Femur (tissue), 1 donor: ENCODE results near the gene OXCT1.
"Not testable (repeated sequence)": the region's sequence is repeated elsewhere in the genome, so short reads cannot be mapped to it uniquely, and the experiment has no call there.

Source experiments
- DNase-seq: peaks from one replicate; pipeline ENCODE4 v3.0.0-alpha.2; 2017

Gene OXCT1

GRCh38 chr5:41821051-41821450, 49.2 kb downstream of the OXCT1 start:
- no peak for DNase-seq

GRCh38 chr5:41820150-41820549, 50.1 kb downstream of the OXCT1 start:
- DNase-seq: no peak

- no peak for DNase-seq
Measured at GRCh38 chr5:41817625-41818301, 52.5 kb downstream of the OXCT1 start.

GRCh38 chr5:41815663-41816229, 54.5 kb downstream of the OXCT1 start:
- no peak for DNase-seq

GRCh38 chr5:41815261-41815660, 55.0 kb downstream of the OXCT1 start:
- DNase-seq: no peak

- not testable (repeated sequence) for DNase-seq
Measured at GRCh38 chr5:41814306-41814705, 55.9 kb downstream of the OXCT1 start.

GRCh38 chr5:41812156-41812555, 58.1 kb downstream of the OXCT1 start:
- no peak for DNase-seq

- no peak for DNase-seq
Measured at GRCh38 chr5:41809128-41809527, 61.1 kb downstream of the OXCT1 start.

- no peak for DNase-seq
Measured at GRCh38 chr5:41808294-41808693, 61.9 kb downstream of the OXCT1 start.

GRCh38 chr5:41797662-41798061, 72.6 kb downstream of the OXCT1 start:
- no peak for DNase-seq

GRCh38 chr5:41796061-41796460, 74.2 kb downstream of the OXCT1 start:
- no peak for DNase-seq

GRCh38 chr5:41795125-41795524, 75.1 kb downstream of the OXCT1 start:
- no peak for DNase-seq

- DNase-seq: peak; percentile 45
Measured at GRCh38 chr5:41794471-41794870, 75.8 kb downstream of the OXCT1 start.

GRCh38 chr5:41793141-41793770, 77.0 kb downstream of the OXCT1 start:
- peak; percentile 78 for DNase-seq

- peak; percentile 28 for DNase-seq
Measured at GRCh38 chr5:41790038-41790776, 80.0 kb downstream of the OXCT1 start.

GRCh38 chr5:41789434-41789833, 80.8 kb downstream of the OXCT1 start:
- DNase-seq: no peak

GRCh38 chr5:41788941-41789368, 81.3 kb downstream of the OXCT1 start:
- DNase-seq: no peak

GRCh38 chr5:41787265-41787664, 83.0 kb downstream of the OXCT1 start:
- DNase-seq: no peak

GRCh38 chr5:41785061-41785460, 85.2 kb downstream of the OXCT1 start:
- DNase-seq: no peak

- DNase-seq: no peak
Measured at GRCh38 chr5:41778410-41778809, 91.8 kb downstream of the OXCT1 start.

GRCh38 chr5:41776435-41776834, 93.8 kb downstream of the OXCT1 start:
- DNase-seq: no peak

GRCh38 chr5:41773799-41774198, 96.4 kb downstream of the OXCT1 start:
- no peak for DNase-seq

GRCh38 chr5:41772785-41773442, 97.3 kb downstream of the OXCT1 start:
- no peak for DNase-seq
